Measurements from ENCODE around the gene SPTBN4. TPM values are rescaled to one million over a fixed set of nuclear protein-coding genes. Genes with fewer than 3 reads are reported as not detected.

Gene SPTBN4
- total and polyA plus RNA-seq, 10 of the 15 experiments (the other 5 are each of a cell fraction or from before 2014, with no cell fraction given) = 0.04 to 1.1 (median 0.34) TPM; not detected in 1

DNA sequence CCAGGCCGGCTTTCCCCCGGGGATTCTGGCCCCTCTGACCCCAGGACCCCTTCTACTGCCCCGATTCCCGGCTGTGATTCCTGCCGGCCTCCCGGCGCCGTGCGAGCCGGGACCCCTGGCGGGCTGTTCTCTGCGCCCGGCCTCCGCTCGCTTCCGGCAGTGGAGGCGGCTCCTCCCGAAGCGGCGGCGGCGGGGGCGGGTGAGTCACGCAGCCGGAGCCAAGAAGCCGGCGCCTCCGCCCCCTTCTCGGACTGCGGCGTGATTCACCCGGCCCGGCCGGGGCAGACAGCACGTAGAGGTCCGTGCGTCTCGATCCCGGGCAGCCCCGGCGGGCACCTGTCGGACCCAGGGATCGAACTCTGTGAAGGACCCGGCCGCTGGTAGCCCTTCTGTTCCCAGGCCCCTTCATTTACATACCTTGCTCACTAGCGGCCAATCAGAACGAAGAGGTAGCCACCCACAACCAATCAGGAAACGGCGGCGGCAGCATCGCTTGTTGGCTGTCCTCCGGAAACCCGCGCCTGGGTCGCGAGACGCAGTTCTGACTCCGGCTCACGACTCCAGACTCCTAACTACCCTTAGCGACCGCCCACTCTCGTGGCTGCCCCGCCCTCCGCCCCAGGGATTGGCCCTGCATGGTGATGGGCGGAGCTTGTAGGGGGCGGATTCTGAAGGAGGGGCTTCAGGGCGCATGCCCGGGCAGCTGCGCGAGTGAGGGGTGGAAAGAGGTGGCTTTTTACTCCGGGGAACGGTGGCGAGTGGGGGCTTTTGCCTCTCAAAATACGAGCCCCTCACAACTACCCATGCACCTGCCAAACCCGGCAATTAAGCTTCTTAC lies 41.1 kb upstream of the SPTBN4 start, which contains the start of gene SERTAD1 (continued):
- TF ChIP-seq SMC3 (IDR thresholded peaks at IDR 0.05; ENCODE audit: borderline replicate concordance, low read length) = peak; percentile 8; the same call in 1 of the 2 replicates
- TF ChIP-seq SUZ12 (IDR thresholded peaks at IDR 0.05; ENCODE audit: unreplicated experiment) = no peak
- 0 out of 2 replicates have a peak, but pooled peaks have one; percentile 49 for TF ChIP-seq STAT1 (conservative IDR thresholded peaks at IDR 0.05)
- TF ChIP-seq SRF (IDR thresholded peaks at IDR 0.05; ENCODE audit: low read depth in 2 of 2, low read length in 2 of 2) = no peak
- TF ChIP-seq, protein P1, sequence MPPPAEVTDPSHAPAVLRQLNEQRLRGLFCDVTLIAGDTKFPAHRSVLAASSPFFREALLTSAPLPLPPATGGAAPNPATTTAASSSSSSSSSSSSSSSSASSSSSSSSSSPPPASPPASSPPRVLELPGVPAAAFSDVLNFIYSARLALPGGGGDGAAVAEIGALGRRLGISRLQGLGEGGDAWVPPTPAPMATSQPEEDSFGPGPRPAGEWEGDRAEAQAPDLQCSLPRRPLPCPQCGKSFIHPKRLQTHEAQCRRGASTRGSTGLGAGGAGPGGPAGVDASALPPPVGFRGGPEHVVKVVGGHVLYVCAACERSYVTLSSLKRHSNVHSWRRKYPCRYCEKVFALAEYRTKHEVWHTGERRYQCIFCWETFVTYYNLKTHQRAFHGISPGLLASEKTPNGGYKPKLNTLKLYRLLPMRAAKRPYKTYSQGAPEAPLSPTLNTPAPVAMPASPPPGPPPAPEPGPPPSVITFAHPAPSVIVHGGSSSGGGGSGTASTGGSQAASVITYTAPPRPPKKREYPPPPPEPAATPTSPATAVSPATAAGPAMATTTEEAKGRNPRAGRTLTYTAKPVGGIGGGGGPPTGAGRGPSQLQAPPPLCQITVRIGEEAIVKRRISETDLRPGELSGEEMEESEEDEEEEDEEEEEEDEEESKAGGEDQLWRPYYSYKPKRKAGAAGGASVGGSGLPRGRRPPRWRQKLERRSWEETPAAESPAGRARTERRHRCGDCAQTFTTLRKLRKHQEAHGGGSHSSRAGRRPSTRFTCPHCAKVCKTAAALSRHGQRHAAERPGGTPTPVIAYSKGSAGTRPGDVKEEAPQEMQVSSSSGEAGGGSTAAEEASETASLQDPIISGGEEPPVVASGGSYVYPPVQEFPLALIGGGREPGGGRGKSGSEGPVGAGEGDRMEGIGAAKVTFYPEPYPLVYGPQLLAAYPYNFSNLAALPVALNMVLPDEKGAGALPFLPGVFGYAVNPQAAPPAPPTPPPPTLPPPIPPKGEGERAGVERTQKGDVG (CRISPR knock-in tag; IDR thresholded peaks at IDR 0.05) = no peak
- TF ChIP-seq ZBED1 (IDR thresholded peaks at IDR 0.05; ENCODE audit: borderline replicate concordance) = peak; percentile 99; the same call in 1 of the 2 replicates
- no peak for TF ChIP-seq KLF5 (IDR thresholded peaks at IDR 0.05; ENCODE audit: partially characterized antibody)
- peak; percentile 54; the same call in 1 of the 2 replicates for TF ChIP-seq RB1 (IDR thresholded peaks at IDR 0.05; ENCODE audit: borderline replicate concordance)
- TF ChIP-seq TCF12 (IDR thresholded peaks at IDR 0.05; ENCODE audit: low read depth, low read length) = peak; percentile 10; the same call in 1 of the 2 replicates
- peak; percentile 20 for TF ChIP-seq E4F1 (IDR thresholded peaks at IDR 0.05; ENCODE audit: borderline replicate concordance, partially characterized antibody)
- peak; percentile 82 for TF ChIP-seq TAF1 (IDR thresholded peaks at IDR 0.05; ENCODE audit: borderline replicate concordance, low read depth, low read length)
- no peak for TF ChIP-seq ZZZ3 (IDR thresholded peaks at IDR 0.05; ENCODE audit: control insufficient read depth, insufficient read length, low read depth)
- TF ChIP-seq ZNF622 (IDR thresholded peaks at IDR 0.05) = no peak
- TF ChIP-seq, protein P2, sequence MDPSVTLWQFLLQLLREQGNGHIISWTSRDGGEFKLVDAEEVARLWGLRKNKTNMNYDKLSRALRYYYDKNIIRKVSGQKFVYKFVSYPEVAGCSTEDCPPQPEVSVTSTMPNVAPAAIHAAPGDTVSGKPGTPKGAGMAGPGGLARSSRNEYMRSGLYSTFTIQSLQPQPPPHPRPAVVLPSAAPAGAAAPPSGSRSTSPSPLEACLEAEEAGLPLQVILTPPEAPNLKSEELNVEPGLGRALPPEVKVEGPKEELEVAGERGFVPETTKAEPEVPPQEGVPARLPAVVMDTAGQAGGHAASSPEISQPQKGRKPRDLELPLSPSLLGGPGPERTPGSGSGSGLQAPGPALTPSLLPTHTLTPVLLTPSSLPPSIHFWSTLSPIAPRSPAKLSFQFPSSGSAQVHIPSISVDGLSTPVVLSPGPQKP (IDR thresholded peaks at IDR 0.05; ENCODE audit: low read depth, low read length) = no peak
- peak; percentile 36; the same call in 1 of the 2 replicates for TF ChIP-seq NBN (IDR thresholded peaks at IDR 0.05)
- TF ChIP-seq, protein P3, sequence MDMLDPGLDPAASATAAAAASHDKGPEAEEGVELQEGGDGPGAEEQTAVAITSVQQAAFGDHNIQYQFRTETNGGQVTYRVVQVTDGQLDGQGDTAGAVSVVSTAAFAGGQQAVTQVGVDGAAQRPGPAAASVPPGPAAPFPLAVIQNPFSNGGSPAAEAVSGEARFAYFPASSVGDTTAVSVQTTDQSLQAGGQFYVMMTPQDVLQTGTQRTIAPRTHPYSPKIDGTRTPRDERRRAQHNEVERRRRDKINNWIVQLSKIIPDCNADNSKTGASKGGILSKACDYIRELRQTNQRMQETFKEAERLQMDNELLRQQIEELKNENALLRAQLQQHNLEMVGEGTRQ (IDR thresholded peaks at IDR 0.05; ENCODE audit: borderline replicate concordance, low read depth, low read length) = no peak
- peak; percentile 35 for TF ChIP-seq SKIL (IDR thresholded peaks at IDR 0.05; ENCODE audit: low read depth, poor library complexity, severe bottlenecking)
- TF ChIP-seq FOXM1 (IDR thresholded peaks at IDR 0.05; ENCODE audit: low read depth, low read length) = no peak; the same call in 1 of the 2 replicates
- no peak for TF ChIP-seq CHD4 (IDR thresholded peaks at IDR 0.05)
